HepG2 (cell line): ENCODE measurements around the gene CCDC157. TPM values are rescaled to one million over a fixed set of nuclear protein-coding genes. Genes with fewer than 3 reads are reported as not detected.

Experiments
- ATF7 ChIP-seq, 2 experiments: fragments of 450-650 bp in 1 of 2; sonication (generic) in 1 of 2; formaldehyde crosslinking in 1 of 2; IDR thresholded peaks; 2 replicates each; pipeline versions ENCODE4 v1.4.0 to v1.6.1; 2016 to 2020; ENCODE audit warnings: antibody characterized with exemption in 1 of 2, mild to moderate bottlenecking in 1 of 2, missing genetic modification reagents in 1 of 2
- CBX5 ChIP-seq: sonication (generic); formaldehyde crosslinking; IDR thresholded peaks from 2 replicates; pipeline ENCODE4 v1.4.0; 2020; ENCODE audit warnings: missing genetic modification reagents, borderline replicate concordance
- CTCF ChIP-seq: sonication (generic); formaldehyde crosslinking; IDR thresholded peaks from 2 replicates; pipeline ENCODE4 v1.5.0; 2020; ENCODE audit warnings: mild to moderate bottlenecking, missing genetic modification reagents, moderate library complexity
- ELF1 ChIP-seq: sonication (generic); formaldehyde crosslinking; IDR thresholded peaks from 2 replicates; pipeline ENCODE4 v1.4.0; 2020; ENCODE audit warnings: missing genetic modification reagents
- FOSL1 ChIP-seq: sonication (generic); formaldehyde crosslinking; IDR thresholded peaks from 2 replicates; pipeline ENCODE4 v1.9.0; 2021; ENCODE audit warnings: missing genetic modification reagents, borderline replicate concordance
- ISX ChIP-seq: sonication (generic); formaldehyde crosslinking; conservative IDR thresholded peaks from 2 replicates; pipeline ENCODE4 v1.5.0; 2020; ENCODE audit warnings: missing genetic modification reagents
- KMT2B ChIP-seq: IDR thresholded peaks from 2 replicates; pipeline ENCODE4 v1.6.1; 2016; ENCODE audit warnings: missing genetic modification reagents, missing compliant biosample characterization
- NR2F1 ChIP-seq, 2 experiments: fragments of 450-650 bp in 1 of 2; formaldehyde crosslinking in 1 of 2; IDR thresholded peaks; 2 replicates each; pipeline versions ENCODE4 v1.5.0 to v1.6.1; 2016 to 2020; ENCODE audit warnings: mild to moderate bottlenecking in 1 of 2, missing compliant biosample characterization in 1 of 2, missing genetic modification reagents in 1 of 2, moderate library complexity in 1 of 2
- PHF21A ChIP-seq: sonication (generic); formaldehyde crosslinking; IDR thresholded peaks from 2 replicates; pipeline ENCODE4 v1.5.0; 2020; ENCODE audit warnings: mild to moderate bottlenecking, missing genetic modification reagents
- PTBP1 ChIP-seq: fragments of 200-400 bp; formaldehyde crosslinking; IDR thresholded peaks from 2 replicates; pipeline ENCODE4 v1.6.1; 2018; ENCODE audit warnings: low read length, low read depth; ENCODE audit not compliant: poor library complexity, severe bottlenecking
- SALL2 ChIP-seq: sonication (generic); formaldehyde crosslinking; IDR thresholded peaks from 2 replicates; pipeline ENCODE4 v1.8.1; 2023; ENCODE audit warnings: mild to moderate bottlenecking, missing genetic modification reagents, inconsistent platforms
- SMAD9 ChIP-seq: sonication (generic); formaldehyde crosslinking; IDR thresholded peaks from 2 replicates; pipeline ENCODE4 v1.5.1; 2020; ENCODE audit warnings: mild to moderate bottlenecking, missing genetic modification reagents
- ZHX1 ChIP-seq: sonication (generic); formaldehyde crosslinking; IDR thresholded peaks from 2 replicates; pipeline ENCODE4 v1.8.1; 2022; ENCODE audit warnings: low read depth, mild to moderate bottlenecking, missing genetic modification reagents
- ZHX2 ChIP-seq, 2 experiments: sonication (generic) in 1 of 2; formaldehyde crosslinking in 1 of 2; IDR thresholded peaks; 2 replicates each; pipeline versions ENCODE4 v1.6.1 to v1.9.0; 2014 to 2022; ENCODE audit warnings: antibody characterized with exemption in 1 of 2, borderline replicate concordance in 1 of 2, inconsistent platforms in 1 of 2, low read depth in 1 of 2, missing genetic modification reagents in 1 of 2
- ZNF326 ChIP-seq: sonication (generic); formaldehyde crosslinking; IDR thresholded peaks from 2 replicates; pipeline ENCODE4 v1.4.0; 2020; ENCODE audit warnings: missing genetic modification reagents, borderline replicate concordance
- ZNF468 ChIP-seq: sonication (generic); formaldehyde crosslinking; IDR thresholded peaks from 2 replicates; pipeline ENCODE4 v1.8.0; 2022; ENCODE audit warnings: mild to moderate bottlenecking, moderate library complexity, missing genetic modification reagents
- ZNF546 ChIP-seq: sonication (generic); formaldehyde crosslinking; conservative IDR thresholded peaks from 2 replicates; pipeline ENCODE4 v1.8.1; 2023; ENCODE audit warnings: mild to moderate bottlenecking, missing genetic modification reagents
- ZNF768 ChIP-seq: sonication (generic); formaldehyde crosslinking; IDR thresholded peaks from 2 replicates; pipeline ENCODE4 v1.4.0; 2020; ENCODE audit warnings: missing genetic modification reagents
- polyA plus RNA-seq, 8 experiments: library from polyadenylated mRNA; depleted of rRNA in 3 of 8; stranded (reverse) in 7 of 8; unstranded in 1 of 8; fragments of >200 nt; fragmentation: Illumina TruSeq in 4 of 8; extraction: Trizol in 4 of 8; gene quantifications; 2 replicates each; pipeline versions ENCODE4 v1.2.1 to v1.2.3, GENCODE V29; 2011 to 2016; ENCODE audit warnings: low read depth in 4 of 8, missing spikeins in 1 of 8, mixed read lengths in 1 of 8; ENCODE audit not compliant: insufficient read depth in 1 of 8
- total RNA-seq, 5 experiments: library from RNA; depleted of rRNA; stranded (reverse); fragments of >200 nt; fragmentation: Illumina TruSeq; extraction: Trizol; gene quantifications; 2 replicates each; pipeline ENCODE4 v1.2.3, GENCODE V29; 2016; ENCODE audit warnings: low read depth in 1 of 5

CCDC157 gene
- total and polyA plus RNA-seq, 2 of the 13 experiments (the other 11 are each of a cell fraction or from before 2014, with no cell fraction given): 1.4 to 1.6 TPM

GRCh38 chr22:30423301-30423958 lies 66.6 kb downstream of the CCDC157 start (continued):
- TF ChIP-seq ZNF546 (CRISPR knock-in tag): no peak
- no peak for TF ChIP-seq ZHX1 (CRISPR knock-in tag)
- peak; percentile 47; the same call in 1 of the 2 replicates for TF ChIP-seq PHF21A (CRISPR knock-in tag)
- TF ChIP-seq CBX5 (CRISPR knock-in tag): no peak
- TF ChIP-seq PTBP1: no peak
- no peak for TF ChIP-seq CTCF (CRISPR knock-in tag)
- TF ChIP-seq ATF7 (IDR thresholded peaks at IDR 0.05): no peak
- 0 out of 2 replicates have a peak, but pooled peaks have one; percentile 53 for TF ChIP-seq ATF7 (CRISPR knock-in tag; IDR thresholded peaks at IDR 0.05)
- no peak for TF ChIP-seq SMAD9 (CRISPR knock-in tag)
- TF ChIP-seq ISX (CRISPR knock-in tag): 0 out of 2 replicates have a peak, but pooled peaks have one; percentile 87
- peak; percentile 40 for TF ChIP-seq ELF1 (CRISPR knock-in tag)
- TF ChIP-seq SALL2 (CRISPR knock-in tag): peak; percentile 54
- no peak for TF ChIP-seq ZNF768 (CRISPR knock-in tag)
- no peak for TF ChIP-seq ZNF468 (CRISPR knock-in tag)
- TF ChIP-seq FOSL1: 0 out of 2 replicates have a peak, but pooled peaks have one; percentile 40
- TF ChIP-seq NR2F1 (CRISPR knock-in tag; IDR thresholded peaks at IDR 0.05): peak; percentile 34 to 38; a peak in 2 of 4 replicates
- no peak for TF ChIP-seq ZNF326 (CRISPR knock-in tag)
- TF ChIP-seq ZHX2 (IDR thresholded peaks at IDR 0.05; ENCODE audit: low read depth): no peak
- TF ChIP-seq ZHX2 (CRISPR knock-in tag; IDR thresholded peaks at IDR 0.05; ENCODE audit: borderline replicate concordance): peak; percentile 82; the same call in 1 of the 2 replicates
- TF ChIP-seq KMT2B (CRISPR knock-in tag): no peak
